Osteocyte (in vitro differentiated cells): ENCODE results near the gene CARNS1. TPM values are rescaled to one million over a fixed set of nuclear protein-coding genes. Genes with fewer than 3 reads are reported as not detected.
A peak's percentile ranks its signal among the peaks of the same experiment; 100 is the strongest.

Source experiments
- DNase-seq: peaks from one replicate; pipeline ENCODE4 v3.0.0; 2021; ENCODE audit warnings: mixed read lengths; ENCODE audit not compliant: unreplicated experiment; ENCODE audit errors: extremely low spot score
- H3K27ac Mint-ChIP-seq: one replicate; pipeline ENCODE4 v1.8.0; 2021; ENCODE audit warnings: mild to moderate bottlenecking, mixed read lengths; ENCODE audit not compliant: unreplicated experiment
- H3K27me3 Mint-ChIP-seq: one replicate; pipeline ENCODE4 v1.8.0; 2021; ENCODE audit warnings: mixed read lengths; ENCODE audit not compliant: unreplicated experiment
- H3K36me3 Mint-ChIP-seq: one replicate; pipeline ENCODE4 v1.8.0; 2021; ENCODE audit warnings: mixed read lengths; ENCODE audit not compliant: unreplicated experiment
- H3K4me1 Mint-ChIP-seq: one replicate; pipeline ENCODE4 v1.8.0; 2021; ENCODE audit warnings: mixed read lengths; ENCODE audit not compliant: unreplicated experiment
- H3K4me3 Mint-ChIP-seq: one replicate; pipeline ENCODE4 v1.8.0; 2021; ENCODE audit warnings: mild to moderate bottlenecking, moderate library complexity, mixed read lengths; ENCODE audit not compliant: unreplicated experiment
- H3K9me3 Mint-ChIP-seq: one replicate; pipeline ENCODE4 v1.8.0; 2021; ENCODE audit warnings: mixed read lengths; ENCODE audit not compliant: unreplicated experiment
- long read RNA-seq: library from polyadenylated mRNA; unstranded; transcript quantifications from one replicate; pipeline ENCODE4 v2.0.0, GENCODE V29; 2021
- total RNA-seq: library from RNA; stranded (reverse); gene quantifications from 2 replicates; pipeline ENCODE4 v1.2.1, GENCODE V29; 2021
- TF ChIP-seq, protein P1 (sequence below): fragments of 200-600 bp; sonication (generic); IDR thresholded peaks from 2 replicates; pipeline ENCODE4 v1.5.0; 2021; ENCODE audit warnings: antibody characterized with exemption, mild to moderate bottlenecking, moderate library complexity

CARNS1 gene, protein sequence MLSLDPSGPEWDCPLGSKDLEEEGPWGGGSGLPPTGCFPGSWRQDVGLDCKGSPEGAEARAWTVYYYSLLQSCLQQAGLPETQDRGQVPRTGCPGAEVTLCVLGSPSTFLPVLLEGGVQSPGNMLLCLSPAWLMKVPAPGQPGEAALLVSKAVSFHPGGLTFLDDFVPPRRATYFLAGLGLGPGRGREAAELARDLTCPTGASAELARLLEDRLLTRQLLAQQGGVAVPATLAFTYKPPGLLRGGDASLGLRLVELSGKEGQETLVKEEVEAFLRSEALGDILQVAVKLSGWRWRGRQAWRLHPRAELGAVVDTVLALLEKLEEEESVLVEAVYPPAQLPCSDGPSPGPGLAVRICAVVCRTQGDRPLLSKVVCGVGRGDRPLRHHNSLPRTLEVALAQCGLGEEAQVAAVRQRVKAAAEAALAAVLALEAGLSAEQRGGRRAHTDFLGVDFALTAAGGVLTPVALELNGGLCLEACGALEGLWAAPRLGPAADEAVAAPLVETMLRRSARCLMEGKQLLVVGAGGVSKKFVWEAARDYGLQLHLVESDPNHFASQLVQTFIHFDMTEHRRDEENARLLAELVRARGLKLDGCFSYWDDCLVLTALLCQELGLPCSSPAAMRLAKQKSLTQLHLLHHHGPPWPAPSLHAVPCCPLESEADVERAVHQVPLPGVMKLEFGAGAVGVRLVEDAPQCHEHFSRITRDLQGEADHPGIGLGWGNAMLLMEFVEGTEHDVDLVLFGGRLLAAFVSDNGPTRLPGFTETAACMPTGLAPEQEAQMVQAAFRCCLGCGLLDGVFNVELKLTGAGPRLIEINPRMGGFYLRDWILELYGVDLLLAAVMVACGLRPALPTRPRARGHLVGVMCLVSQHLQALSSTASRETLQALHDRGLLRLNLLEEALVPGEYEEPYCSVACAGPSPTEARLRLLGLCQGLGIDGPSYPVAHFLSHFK
- total RNA-seq = 0.24 and 0.27 TPM in 2 replicates
- long read RNA-seq = 0 reads

DNA sequence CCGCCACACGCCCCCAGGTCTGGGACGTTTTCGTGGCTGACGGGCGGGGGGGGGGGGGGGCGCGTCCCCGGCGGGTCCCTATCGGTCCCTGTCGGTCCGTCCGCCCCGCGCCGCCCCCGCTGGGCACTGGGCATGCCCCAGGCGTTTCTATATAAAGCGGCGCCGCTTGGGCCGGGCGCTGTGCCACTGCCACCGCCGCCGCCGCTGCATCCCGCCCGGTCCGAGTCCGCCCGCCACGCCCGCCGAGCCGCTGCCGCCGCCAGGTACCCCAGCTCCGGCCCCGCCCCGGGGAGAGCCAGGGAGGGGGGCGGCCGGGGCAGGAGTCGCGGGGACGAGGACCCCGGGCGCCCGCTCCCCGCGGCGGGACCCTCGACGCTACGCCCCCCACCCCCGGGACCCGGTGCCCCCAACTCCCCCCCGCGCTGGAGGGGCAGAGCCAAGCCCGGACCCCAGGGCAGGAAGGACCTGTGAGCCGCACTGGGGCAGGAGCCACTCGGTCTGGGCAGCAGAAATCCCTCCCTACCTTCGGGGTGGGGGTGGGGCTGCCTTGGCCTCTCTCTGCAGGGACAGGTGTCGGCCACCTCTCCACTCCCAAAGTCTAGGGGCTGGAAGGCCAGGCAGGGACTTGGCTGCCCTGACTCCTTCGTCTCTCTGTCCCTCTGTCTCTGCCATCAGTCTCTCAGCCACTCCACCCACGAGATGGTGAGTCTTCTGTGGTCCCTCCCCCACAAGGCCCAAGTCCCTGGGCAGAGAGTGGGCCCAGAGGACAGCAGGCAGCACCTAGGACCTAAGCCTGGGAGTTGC lies at the start of gene CARNS1:
Gene CARNS1, plus strand, starts transcription at position 178 of the 804 bp plus-strand sequence. Its CDS starts 522 bp downstream, at position 700.
- Mint-ChIP-seq H3K27me3 (no peaks in the 10 kb centered on the region), H3K4me1 (peaks cover 18% of the 10 kb centered on the region), H3K4me3 (no peak within 1 kb of the TSS), H3K9me3 (no peaks in the 10 kb centered on the region), H3K36me3 (no peaks in the 10 kb centered on the region), H3K27ac (no peak within 1 kb of the TSS)
- DNase-seq = no peak
- TF ChIP-seq, protein P1, sequence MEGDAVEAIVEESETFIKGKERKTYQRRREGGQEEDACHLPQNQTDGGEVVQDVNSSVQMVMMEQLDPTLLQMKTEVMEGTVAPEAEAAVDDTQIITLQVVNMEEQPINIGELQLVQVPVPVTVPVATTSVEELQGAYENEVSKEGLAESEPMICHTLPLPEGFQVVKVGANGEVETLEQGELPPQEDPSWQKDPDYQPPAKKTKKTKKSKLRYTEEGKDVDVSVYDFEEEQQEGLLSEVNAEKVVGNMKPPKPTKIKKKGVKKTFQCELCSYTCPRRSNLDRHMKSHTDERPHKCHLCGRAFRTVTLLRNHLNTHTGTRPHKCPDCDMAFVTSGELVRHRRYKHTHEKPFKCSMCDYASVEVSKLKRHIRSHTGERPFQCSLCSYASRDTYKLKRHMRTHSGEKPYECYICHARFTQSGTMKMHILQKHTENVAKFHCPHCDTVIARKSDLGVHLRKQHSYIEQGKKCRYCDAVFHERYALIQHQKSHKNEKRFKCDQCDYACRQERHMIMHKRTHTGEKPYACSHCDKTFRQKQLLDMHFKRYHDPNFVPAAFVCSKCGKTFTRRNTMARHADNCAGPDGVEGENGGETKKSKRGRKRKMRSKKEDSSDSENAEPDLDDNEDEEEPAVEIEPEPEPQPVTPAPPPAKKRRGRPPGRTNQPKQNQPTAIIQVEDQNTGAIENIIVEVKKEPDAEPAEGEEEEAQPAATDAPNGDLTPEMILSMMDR = no peak

DNA sequence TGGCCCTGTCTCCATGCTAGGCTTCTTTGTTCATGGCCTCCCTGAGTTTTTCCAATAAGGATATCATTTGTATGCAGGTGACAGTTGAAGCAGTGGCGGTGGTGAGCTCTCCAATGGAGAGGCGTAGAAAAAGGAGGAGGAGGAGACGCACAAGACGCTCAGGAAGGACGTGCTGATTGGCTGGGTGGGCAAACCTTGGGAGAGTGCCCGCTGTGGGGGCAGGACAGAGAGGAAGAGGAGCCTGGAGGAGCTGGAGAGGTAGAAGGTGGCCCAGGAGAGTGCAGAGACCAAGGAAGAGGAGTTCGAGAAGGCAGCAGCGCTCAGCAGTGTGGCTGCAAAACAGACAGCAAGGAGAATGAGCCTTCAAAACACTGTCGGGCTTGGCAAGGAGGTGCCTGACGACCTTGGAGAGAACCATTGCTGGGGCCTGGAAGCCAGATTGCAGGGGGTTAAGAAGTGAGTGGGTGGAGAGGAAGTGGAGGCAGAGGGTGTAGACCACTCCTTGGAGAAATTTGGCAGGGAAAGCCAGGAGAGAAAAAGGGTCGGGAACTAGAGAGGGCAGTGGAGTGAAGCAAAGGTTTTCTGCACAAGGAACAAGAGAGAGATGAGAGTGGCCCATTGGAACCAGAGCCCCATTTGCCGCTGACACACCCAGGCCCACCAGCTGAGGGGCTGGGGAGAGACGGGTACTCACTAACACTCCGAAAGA lies 49.6 kb upstream of the CARNS1 start:
- H3K36me3 Mint-ChIP-seq = peaks cover 11% of the 10 kb centered on the region
- TF ChIP-seq, protein P1 = no peak
- no peak for DNase-seq
- H3K4me3 Mint-ChIP-seq = no peak overlapping the region
- H3K27ac Mint-ChIP-seq = peak overlapping the region; percentile 47
- H3K27me3 Mint-ChIP-seq = no peaks in the 10 kb centered on the region
- no peaks in the 10 kb centered on the region for H3K9me3 Mint-ChIP-seq
- H3K4me1 Mint-ChIP-seq = peaks cover 40% of the 10 kb centered on the region

DNA sequence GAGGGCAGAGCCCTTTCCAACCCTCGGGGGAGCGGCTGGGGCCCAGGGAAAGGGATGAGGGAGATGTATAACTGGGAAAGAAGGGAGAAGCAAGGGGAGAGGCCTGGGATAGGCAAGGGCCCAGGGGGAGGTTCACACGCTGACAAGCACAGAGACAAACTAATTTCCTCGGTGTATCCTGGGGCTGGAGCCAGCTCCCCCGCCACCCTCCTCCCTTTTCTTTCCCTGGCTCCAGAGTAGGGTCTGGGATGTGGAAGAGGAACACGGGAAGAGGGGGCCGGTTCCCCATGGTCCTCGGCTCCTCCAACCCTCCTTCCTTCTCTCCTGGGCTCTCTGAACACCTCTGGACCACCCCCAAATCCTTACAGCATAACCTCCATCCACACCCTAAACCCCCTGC lies 48.9 kb upstream of the CARNS1 start:
- H3K27ac Mint-ChIP-seq = peak overlapping the region; percentile 47
- no peaks in the 10 kb centered on the region for H3K9me3 Mint-ChIP-seq
- no peak for DNase-seq
- H3K4me3 Mint-ChIP-seq = no peak overlapping the region
- H3K36me3 Mint-ChIP-seq = peaks cover 11% of the 10 kb centered on the region
- TF ChIP-seq, protein P1 = no peak
- H3K4me1 Mint-ChIP-seq = peaks cover 47% of the 10 kb centered on the region
- H3K27me3 Mint-ChIP-seq = no peaks in the 10 kb centered on the region

DNA sequence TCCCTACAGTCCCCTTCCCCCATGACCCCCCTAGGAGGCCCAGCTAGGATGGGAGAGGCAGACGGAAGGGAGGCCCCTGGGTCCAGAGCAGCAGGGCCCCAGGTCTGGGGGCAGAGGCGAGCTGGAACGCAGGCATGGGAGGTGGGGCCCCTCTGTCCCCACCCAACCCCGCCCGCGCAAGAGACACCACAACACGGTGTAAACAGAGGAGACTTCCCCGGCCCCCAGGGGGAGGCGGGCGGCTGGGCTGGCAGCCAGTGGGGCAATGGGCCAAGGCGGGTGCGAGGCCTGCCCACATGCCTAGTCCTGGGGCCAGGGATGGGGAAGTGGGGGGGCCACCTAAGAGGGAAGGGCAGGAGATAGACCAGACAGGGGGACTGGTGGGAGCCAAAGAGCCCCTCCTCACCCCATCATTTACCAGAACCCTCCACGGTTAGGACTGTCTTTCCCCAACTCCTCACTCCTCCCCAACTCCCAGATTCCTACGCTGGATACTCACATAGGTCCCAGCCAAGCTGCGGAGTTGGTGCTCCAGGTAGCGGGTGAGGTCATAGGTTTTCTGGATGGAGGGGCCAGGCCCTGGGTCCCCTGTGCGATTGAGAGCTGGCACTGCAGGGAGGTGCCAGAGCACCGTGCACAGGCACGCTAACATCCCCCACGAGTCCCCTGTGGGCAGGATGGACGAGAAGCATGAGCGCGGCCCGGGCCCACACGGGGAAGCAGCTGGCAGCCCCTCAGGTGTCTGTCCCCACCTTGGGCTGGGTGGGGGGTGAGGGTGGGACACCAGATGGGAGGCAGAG lies 48.3 kb upstream of the CARNS1 start:
- H3K27me3 Mint-ChIP-seq = no peaks in the 10 kb centered on the region
- peaks cover 11% of the 10 kb centered on the region for H3K36me3 Mint-ChIP-seq
- H3K4me1 Mint-ChIP-seq = peaks cover 51% of the 10 kb centered on the region
- H3K27ac Mint-ChIP-seq = peak overlapping the region; percentile 59
- TF ChIP-seq, protein P1 = no peak
- H3K4me3 Mint-ChIP-seq = no peak overlapping the region
- H3K9me3 Mint-ChIP-seq = no peaks in the 10 kb centered on the region
- DNase-seq = no peak
